ENCODE measurements around the gene TMEM170A.

Gene TMEM170A

GRCh38 chr16:75495076-75495674, 30.7 kb upstream of the TMEM170A start, which contains the start of gene CHST6:
CHST6 (minus strand) TSS chr16:75495441; CDS start chr16:75479828, 15,613 bp downstream.
- no peaks in the 10 kb centered on the region for H3K9me3 ChIP-seq (ENCODE audit: control insufficient read depth, low read length)
- peaks cover 9% of the 10 kb centered on the region for H3K27me3 ChIP-seq (replicated peaks; ENCODE audit: control insufficient read depth, insufficient read depth, low read length, poor library complexity, severe bottlenecking)
- peak within 1 kb of the TSS; percentile 35 for H3K4me3 ChIP-seq (ENCODE audit: insufficient read depth, low read depth, low read length, poor library complexity, severe bottlenecking)
- no peaks in the 10 kb centered on the region for H3K36me3 ChIP-seq (ENCODE audit: control insufficient read depth, insufficient read depth, low read length)
- no peak within 1 kb of the TSS for H3K27ac ChIP-seq (ENCODE audit: insufficient read depth, low read length, poor library complexity, severe bottlenecking)
- no peak for DNase-seq
- H3K4me1 ChIP-seq (ENCODE audit: control insufficient read depth, insufficient read depth, low read length, poor library complexity, severe bottlenecking): peaks cover 8% of the 10 kb centered on the region

- H3K27ac ChIP-seq (ENCODE audit: insufficient read depth, low read length, poor library complexity, severe bottlenecking): no peak overlapping the region
- H3K4me1 ChIP-seq (ENCODE audit: control insufficient read depth, insufficient read depth, low read length, poor library complexity, severe bottlenecking): peaks cover 8% of the 10 kb centered on the region
- peak overlapping the region; percentile 35 for H3K4me3 ChIP-seq (ENCODE audit: insufficient read depth, low read depth, low read length, poor library complexity, severe bottlenecking)
These were observed 30.2 kb upstream of the TMEM170A start for GRCh38 chr16:75494661-75495075.

GRCh38 chr16:75494184-75494583, 29.7 kb upstream of the TMEM170A start:
- no peak for DNase-seq
- no peaks in the 10 kb centered on the region for H3K36me3 ChIP-seq (ENCODE audit: control insufficient read depth, insufficient read depth, low read length)
- H3K4me1 ChIP-seq (ENCODE audit: control insufficient read depth, insufficient read depth, low read length, poor library complexity, severe bottlenecking): peaks cover 8% of the 10 kb centered on the region
- no peak overlapping the region for H3K27ac ChIP-seq (ENCODE audit: insufficient read depth, low read length, poor library complexity, severe bottlenecking)
- H3K27me3 ChIP-seq (replicated peaks; ENCODE audit: control insufficient read depth, insufficient read depth, low read length, poor library complexity, severe bottlenecking): peaks cover 9% of the 10 kb centered on the region
- H3K9me3 ChIP-seq (ENCODE audit: control insufficient read depth, low read length): no peaks in the 10 kb centered on the region
- H3K4me3 ChIP-seq (ENCODE audit: insufficient read depth, low read depth, low read length, poor library complexity, severe bottlenecking): no peak overlapping the region

More at GRCh38 chr16:75494661-75495075, 30.2 kb upstream of the TMEM170A start:
- peaks cover 9% of the 10 kb centered on the region for H3K27me3 ChIP-seq (replicated peaks; ENCODE audit: control insufficient read depth, insufficient read depth, low read length, poor library complexity, severe bottlenecking)
- DNase-seq: no peak
- no peaks in the 10 kb centered on the region for H3K36me3 ChIP-seq (ENCODE audit: control insufficient read depth, insufficient read depth, low read length)
- H3K9me3 ChIP-seq (ENCODE audit: control insufficient read depth, low read length): no peaks in the 10 kb centered on the region

GRCh38 chr16:75491876-75492275, 27.4 kb upstream of the TMEM170A start:
- no peaks in the 10 kb centered on the region for H3K9me3 ChIP-seq (ENCODE audit: control insufficient read depth, low read length)
- no peak overlapping the region for H3K27ac ChIP-seq (ENCODE audit: insufficient read depth, low read length, poor library complexity, severe bottlenecking)
- peaks cover 8% of the 10 kb centered on the region for H3K4me1 ChIP-seq (ENCODE audit: control insufficient read depth, insufficient read depth, low read length, poor library complexity, severe bottlenecking)
- H3K4me3 ChIP-seq (ENCODE audit: insufficient read depth, low read depth, low read length, poor library complexity, severe bottlenecking): no peak overlapping the region
- H3K36me3 ChIP-seq (ENCODE audit: control insufficient read depth, insufficient read depth, low read length): no peaks in the 10 kb centered on the region
- H3K27me3 ChIP-seq (replicated peaks; ENCODE audit: control insufficient read depth, insufficient read depth, low read length, poor library complexity, severe bottlenecking): peaks cover 9% of the 10 kb centered on the region
- DNase-seq: no peak

GRCh38 chr16:75488322-75488721, 23.8 kb upstream of the TMEM170A start:
- Histone ChIP-seq H3K27ac (ENCODE audit: insufficient read depth, low read length, poor library complexity, severe bottlenecking) (no peak overlapping the region), H3K27me3 (replicated peaks; ENCODE audit: control insufficient read depth, insufficient read depth, low read length, poor library complexity, severe bottlenecking) (no peaks in the 10 kb centered on the region), H3K36me3 (ENCODE audit: control insufficient read depth, insufficient read depth, low read length) (no peaks in the 10 kb centered on the region), H3K4me3 (ENCODE audit: insufficient read depth, low read depth, low read length, poor library complexity, severe bottlenecking) (no peak overlapping the region), H3K4me1 (ENCODE audit: control insufficient read depth, insufficient read depth, low read length, poor library complexity, severe bottlenecking) (no peaks in the 10 kb centered on the region), H3K9me3 (ENCODE audit: control insufficient read depth, low read length) (no peaks in the 10 kb centered on the region)
- no peak for DNase-seq

GRCh38 chr16:75486676-75487313, 22.3 kb upstream of the TMEM170A start:
- Histone ChIP-seq H3K27me3 (replicated peaks; ENCODE audit: control insufficient read depth, insufficient read depth, low read length, poor library complexity, severe bottlenecking) (no peaks in the 10 kb centered on the region), H3K27ac (ENCODE audit: insufficient read depth, low read length, poor library complexity, severe bottlenecking) (no peak overlapping the region), H3K36me3 (ENCODE audit: control insufficient read depth, insufficient read depth, low read length) (no peaks in the 10 kb centered on the region), H3K9me3 (ENCODE audit: control insufficient read depth, low read length) (no peaks in the 10 kb centered on the region), H3K4me3 (ENCODE audit: insufficient read depth, low read depth, low read length, poor library complexity, severe bottlenecking) (no peak overlapping the region), H3K4me1 (ENCODE audit: control insufficient read depth, insufficient read depth, low read length, poor library complexity, severe bottlenecking) (no peaks in the 10 kb centered on the region)
- DNase-seq: no peak

- Histone ChIP-seq H3K27me3 (replicated peaks; ENCODE audit: control insufficient read depth, insufficient read depth, low read length, poor library complexity, severe bottlenecking) (no peaks in the 10 kb centered on the region), H3K27ac (ENCODE audit: insufficient read depth, low read length, poor library complexity, severe bottlenecking) (no peak overlapping the region), H3K4me1 (ENCODE audit: control insufficient read depth, insufficient read depth, low read length, poor library complexity, severe bottlenecking) (no peaks in the 10 kb centered on the region), H3K9me3 (ENCODE audit: control insufficient read depth, low read length) (no peaks in the 10 kb centered on the region), H3K36me3 (ENCODE audit: control insufficient read depth, insufficient read depth, low read length) (no peaks in the 10 kb centered on the region), H3K4me3 (ENCODE audit: insufficient read depth, low read depth, low read length, poor library complexity, severe bottlenecking) (no peak overlapping the region)
- no peak for DNase-seq
These were observed 21.7 kb upstream of the TMEM170A start for GRCh38 chr16:75486014-75486675.

GRCh38 chr16:75485230-75486013, 20.9 kb upstream of the TMEM170A start:
- no peak for DNase-seq
- no peaks in the 10 kb centered on the region for H3K9me3 ChIP-seq (ENCODE audit: control insufficient read depth, low read length)
- no peaks in the 10 kb centered on the region for H3K4me1 ChIP-seq (ENCODE audit: control insufficient read depth, insufficient read depth, low read length, poor library complexity, severe bottlenecking)
- no peak overlapping the region for H3K4me3 ChIP-seq (ENCODE audit: insufficient read depth, low read depth, low read length, poor library complexity, severe bottlenecking)
- H3K27ac ChIP-seq (ENCODE audit: insufficient read depth, low read length, poor library complexity, severe bottlenecking): no peak overlapping the region
- H3K36me3 ChIP-seq (ENCODE audit: control insufficient read depth, insufficient read depth, low read length): no peaks in the 10 kb centered on the region
- no peaks in the 10 kb centered on the region for H3K27me3 ChIP-seq (replicated peaks; ENCODE audit: control insufficient read depth, insufficient read depth, low read length, poor library complexity, severe bottlenecking)

- no peaks in the 10 kb centered on the region for H3K9me3 ChIP-seq (ENCODE audit: control insufficient read depth, low read length)
- no peak overlapping the region for H3K4me3 ChIP-seq (ENCODE audit: insufficient read depth, low read depth, low read length, poor library complexity, severe bottlenecking)
- no peak for DNase-seq
- no peaks in the 10 kb centered on the region for H3K27me3 ChIP-seq (replicated peaks; ENCODE audit: control insufficient read depth, insufficient read depth, low read length, poor library complexity, severe bottlenecking)
- H3K36me3 ChIP-seq (ENCODE audit: control insufficient read depth, insufficient read depth, low read length): no peaks in the 10 kb centered on the region
- H3K4me1 ChIP-seq (ENCODE audit: control insufficient read depth, insufficient read depth, low read length, poor library complexity, severe bottlenecking): no peaks in the 10 kb centered on the region
- no peak overlapping the region for H3K27ac ChIP-seq (ENCODE audit: insufficient read depth, low read length, poor library complexity, severe bottlenecking)
These were observed 18.7 kb upstream of the TMEM170A start for GRCh38 chr16:75483222-75483621.

Measured in effector memory CD4-positive, alpha-beta T cell (primary cell).